ENCODE measurements around the gene MRPL58.

MRPL58 gene

GRCh38 chr17:75034236-75034908 is 21.9 kb downstream of the MRPL58 start (continued):
- TF ChIP-seq, protein P1, sequence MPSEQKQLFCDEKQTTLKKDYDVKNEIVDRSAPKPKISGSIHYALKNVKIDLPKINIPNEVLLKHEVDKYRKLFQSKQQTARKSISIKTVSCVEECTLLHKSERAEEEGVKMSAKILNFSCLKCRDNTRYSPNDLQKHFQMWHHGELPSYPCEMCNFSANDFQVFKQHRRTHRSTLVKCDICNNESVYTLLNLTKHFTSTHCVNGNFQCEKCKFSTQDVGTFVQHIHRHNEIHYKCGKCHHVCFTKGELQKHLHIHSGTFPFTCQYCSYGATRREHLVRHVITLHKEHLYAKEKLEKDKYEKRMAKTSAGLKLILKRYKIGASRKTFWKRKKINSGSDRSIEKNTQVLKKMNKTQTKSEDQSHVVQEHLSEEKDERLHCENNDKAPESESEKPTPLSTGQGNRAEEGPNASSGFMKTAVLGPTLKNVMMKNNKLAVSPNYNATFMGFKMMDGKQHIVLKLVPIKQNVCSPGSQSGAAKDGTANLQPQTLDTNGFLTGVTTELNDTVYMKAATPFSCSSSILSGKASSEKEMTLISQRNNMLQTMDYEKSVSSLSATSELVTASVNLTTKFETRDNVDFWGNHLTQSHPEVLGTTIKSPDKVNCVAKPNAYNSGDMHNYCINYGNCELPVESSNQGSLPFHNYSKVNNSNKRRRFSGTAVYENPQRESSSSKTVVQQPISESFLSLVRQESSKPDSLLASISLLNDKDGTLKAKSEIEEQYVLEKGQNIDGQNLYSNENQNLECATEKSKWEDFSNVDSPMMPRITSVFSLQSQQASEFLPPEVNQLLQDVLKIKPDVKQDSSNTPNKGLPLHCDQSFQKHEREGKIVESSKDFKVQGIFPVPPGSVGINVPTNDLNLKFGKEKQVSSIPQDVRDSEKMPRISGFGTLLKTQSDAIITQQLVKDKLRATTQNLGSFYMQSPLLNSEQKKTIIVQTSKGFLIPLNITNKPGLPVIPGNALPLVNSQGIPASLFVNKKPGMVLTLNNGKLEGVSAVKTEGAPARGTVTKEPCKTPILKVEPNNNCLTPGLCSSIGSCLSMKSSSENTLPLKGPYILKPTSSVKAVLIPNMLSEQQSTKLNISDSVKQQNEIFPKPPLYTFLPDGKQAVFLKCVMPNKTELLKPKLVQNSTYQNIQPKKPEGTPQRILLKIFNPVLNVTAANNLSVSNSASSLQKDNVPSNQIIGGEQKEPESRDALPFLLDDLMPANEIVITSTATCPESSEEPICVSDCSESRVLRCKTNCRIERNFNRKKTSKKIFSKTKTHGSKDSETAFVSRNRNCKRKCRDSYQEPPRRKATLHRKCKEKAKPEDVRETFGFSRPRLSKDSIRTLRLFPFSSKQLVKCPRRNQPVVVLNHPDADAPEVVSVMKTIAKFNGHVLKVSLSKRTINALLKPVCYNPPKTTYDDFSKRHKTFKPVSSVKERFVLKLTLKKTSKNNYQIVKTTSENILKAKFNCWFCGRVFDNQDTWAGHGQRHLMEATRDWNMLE (tag by site-specific recombination; conservative IDR thresholded peaks at IDR 0.05; ENCODE audit: low read depth) = no peak
- peak; percentile 95 for TF ChIP-seq ZSCAN5A (tag by site-specific recombination; IDR thresholded peaks at IDR 0.05)
- peak; percentile 78 for TF ChIP-seq KLF17 (tag by site-specific recombination; IDR thresholded peaks at IDR 0.05)
- TF ChIP-seq, protein P2, sequence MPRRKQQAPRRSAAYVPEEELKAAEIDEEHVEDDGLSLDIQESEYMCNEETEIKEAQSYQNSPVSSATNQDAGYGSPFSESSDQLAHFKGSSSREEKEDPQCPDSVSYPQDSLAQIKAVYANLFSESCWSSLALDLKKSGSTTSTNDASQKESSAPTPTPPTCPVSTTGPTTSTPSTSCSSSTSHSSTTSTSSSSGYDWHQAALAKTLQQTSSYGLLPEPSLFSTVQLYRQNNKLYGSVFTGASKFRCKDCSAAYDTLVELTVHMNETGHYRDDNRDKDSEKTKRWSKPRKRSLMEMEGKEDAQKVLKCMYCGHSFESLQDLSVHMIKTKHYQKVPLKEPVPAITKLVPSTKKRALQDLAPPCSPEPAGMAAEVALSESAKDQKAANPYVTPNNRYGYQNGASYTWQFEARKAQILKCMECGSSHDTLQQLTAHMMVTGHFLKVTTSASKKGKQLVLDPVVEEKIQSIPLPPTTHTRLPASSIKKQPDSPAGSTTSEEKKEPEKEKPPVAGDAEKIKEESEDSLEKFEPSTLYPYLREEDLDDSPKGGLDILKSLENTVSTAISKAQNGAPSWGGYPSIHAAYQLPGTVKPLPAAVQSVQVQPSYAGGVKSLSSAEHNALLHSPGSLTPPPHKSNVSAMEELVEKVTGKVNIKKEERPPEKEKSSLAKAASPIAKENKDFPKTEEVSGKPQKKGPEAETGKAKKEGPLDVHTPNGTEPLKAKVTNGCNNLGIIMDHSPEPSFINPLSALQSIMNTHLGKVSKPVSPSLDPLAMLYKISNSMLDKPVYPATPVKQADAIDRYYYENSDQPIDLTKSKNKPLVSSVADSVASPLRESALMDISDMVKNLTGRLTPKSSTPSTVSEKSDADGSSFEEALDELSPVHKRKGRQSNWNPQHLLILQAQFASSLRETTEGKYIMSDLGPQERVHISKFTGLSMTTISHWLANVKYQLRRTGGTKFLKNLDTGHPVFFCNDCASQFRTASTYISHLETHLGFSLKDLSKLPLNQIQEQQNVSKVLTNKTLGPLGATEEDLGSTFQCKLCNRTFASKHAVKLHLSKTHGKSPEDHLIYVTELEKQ (tag by site-specific recombination; IDR thresholded peaks at IDR 0.05; ENCODE audit: borderline replicate concordance) = peak; percentile 78
- TF ChIP-seq ZNF184 (tag by site-specific recombination; IDR thresholded peaks at IDR 0.05) = no peak; the same call in 1 of the 2 replicates
- 0 out of 2 replicates have a peak, but pooled peaks have one; percentile 8 for TF ChIP-seq ZNF416 (tag by site-specific recombination; IDR thresholded peaks at IDR 0.05)
- TF ChIP-seq RBAK (tag by site-specific recombination; IDR thresholded peaks at IDR 0.05) = no peak
- TF ChIP-seq ZSCAN16 (tag by site-specific recombination; IDR thresholded peaks at IDR 0.05) = no peak
- no peak for TF ChIP-seq ZNF48 (tag by site-specific recombination; IDR thresholded peaks at IDR 0.05)
- no peak for TF ChIP-seq ZNF555 (tag by site-specific recombination; conservative IDR thresholded peaks at IDR 0.05)
- no peak for TF ChIP-seq ZNF704 (tag by site-specific recombination; IDR thresholded peaks at IDR 0.05)
- peak; percentile 92 for TF ChIP-seq ZEB2 (tag by site-specific recombination; IDR thresholded peaks at IDR 0.05)
- TF ChIP-seq ZNF175 (tag by site-specific recombination; IDR thresholded peaks at IDR 0.05) = no peak
- TF ChIP-seq MYNN (tag by site-specific recombination; IDR thresholded peaks at IDR 0.05; ENCODE audit: borderline replicate concordance) = 0 out of 2 replicates have a peak, but pooled peaks have one; percentile 52
- TF ChIP-seq, protein P3, sequence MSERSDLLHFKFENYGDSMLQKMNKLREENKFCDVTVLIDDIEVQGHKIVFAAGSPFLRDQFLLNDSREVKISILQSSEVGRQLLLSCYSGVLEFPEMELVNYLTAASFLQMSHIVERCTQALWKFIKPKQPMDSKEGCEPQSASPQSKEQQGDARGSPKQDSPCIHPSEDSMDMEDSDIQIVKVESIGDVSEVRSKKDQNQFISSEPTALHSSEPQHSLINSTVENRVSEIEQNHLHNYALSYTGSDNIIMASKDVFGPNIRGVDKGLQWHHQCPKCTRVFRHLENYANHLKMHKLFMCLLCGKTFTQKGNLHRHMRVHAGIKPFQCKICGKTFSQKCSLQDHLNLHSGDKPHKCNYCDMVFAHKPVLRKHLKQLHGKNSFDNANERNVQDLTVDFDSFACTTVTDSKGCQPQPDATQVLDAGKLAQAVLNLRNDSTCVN (tag by site-specific recombination; optimal IDR thresholded peaks at IDR 0.05) = peak; percentile 67
- TF ChIP-seq ZBTB49 (tag by site-specific recombination; IDR thresholded peaks at IDR 0.05; ENCODE audit: low read depth) = no peak
- 0 out of 2 replicates have a peak, but pooled peaks have one; percentile 26 for TF ChIP-seq ZNF768 (tag by site-specific recombination; IDR thresholded peaks at IDR 0.05)
- peak; percentile 88; the same call in 1 of the 2 replicates for TF ChIP-seq ZNF624 (tag by site-specific recombination; IDR thresholded peaks at IDR 0.05)
- no peak for TF ChIP-seq ZNF350 (tag by site-specific recombination; IDR thresholded peaks at IDR 0.05)
- TF ChIP-seq, protein P4, sequence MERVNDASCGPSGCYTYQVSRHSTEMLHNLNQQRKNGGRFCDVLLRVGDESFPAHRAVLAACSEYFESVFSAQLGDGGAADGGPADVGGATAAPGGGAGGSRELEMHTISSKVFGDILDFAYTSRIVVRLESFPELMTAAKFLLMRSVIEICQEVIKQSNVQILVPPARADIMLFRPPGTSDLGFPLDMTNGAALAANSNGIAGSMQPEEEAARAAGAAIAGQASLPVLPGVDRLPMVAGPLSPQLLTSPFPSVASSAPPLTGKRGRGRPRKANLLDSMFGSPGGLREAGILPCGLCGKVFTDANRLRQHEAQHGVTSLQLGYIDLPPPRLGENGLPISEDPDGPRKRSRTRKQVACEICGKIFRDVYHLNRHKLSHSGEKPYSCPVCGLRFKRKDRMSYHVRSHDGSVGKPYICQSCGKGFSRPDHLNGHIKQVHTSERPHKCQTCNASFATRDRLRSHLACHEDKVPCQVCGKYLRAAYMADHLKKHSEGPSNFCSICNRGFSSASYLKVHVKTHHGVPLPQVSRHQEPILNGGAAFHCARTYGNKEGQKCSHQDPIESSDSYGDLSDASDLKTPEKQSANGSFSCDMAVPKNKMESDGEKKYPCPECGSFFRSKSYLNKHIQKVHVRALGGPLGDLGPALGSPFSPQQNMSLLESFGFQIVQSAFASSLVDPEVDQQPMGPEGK (tag by site-specific recombination; IDR thresholded peaks at IDR 0.05) = peak; percentile 65
